ENCODE data around the gene LGR6. TPM values are rescaled to one million over a fixed set of nuclear protein-coding genes. Genes with fewer than 3 reads are reported as not detected.

Gene LGR6
- total RNA-seq, 4 donors from 2014 or later: 0.15 TPM; not detected in 3

DNA sequence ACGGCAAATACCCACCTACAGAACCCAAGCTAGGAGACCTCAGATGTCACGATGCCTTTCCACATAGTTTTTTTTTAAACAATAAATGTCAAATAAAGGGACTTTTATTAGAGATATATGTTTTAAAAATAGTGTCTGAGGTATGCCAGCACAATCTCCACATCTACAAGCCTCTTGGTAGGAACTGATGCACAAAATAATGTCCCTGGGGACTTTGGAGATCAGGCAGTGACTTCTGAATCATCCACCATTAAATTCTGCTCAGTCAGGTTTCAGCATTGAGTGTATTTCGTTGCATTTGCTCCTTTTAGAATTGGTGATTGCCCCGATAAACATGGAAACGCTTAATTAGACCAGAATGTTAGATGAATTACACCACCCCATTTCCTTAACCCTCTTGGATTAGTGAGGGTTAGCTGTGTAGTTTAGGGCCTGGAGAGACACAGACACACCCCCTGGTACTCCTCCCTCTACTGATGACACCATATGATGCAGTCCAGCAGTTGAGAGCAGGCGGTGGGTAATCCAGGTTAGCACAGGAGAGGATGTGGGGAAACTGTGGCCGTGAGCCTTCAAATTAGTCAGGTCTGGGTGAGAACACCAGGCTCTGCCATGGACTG is 33.6 kb downstream of the LGR6 start:
- H3K4me3 ChIP-seq: no peak overlapping the region
- ATAC-seq (no peak), DNase-seq (no peak)
- H3K4me1 ChIP-seq: no peaks in the 10 kb centered on the region
- H3K36me3 ChIP-seq: no peaks in the 10 kb centered on the region
- no peaks in the 10 kb centered on the region for H3K27me3 ChIP-seq
- intact Hi-C loops (cut with DNase I; ENCODE audit: low total_unique reads) (no loop called here), in situ Hi-C loops (cut with MboI; ENCODE audit: low sequenced_read_pairs in 4 of 4) (no loop called here)
- H3K9me3 ChIP-seq: no peaks in the 10 kb centered on the region
- TF ChIP-seq, protein P1, sequence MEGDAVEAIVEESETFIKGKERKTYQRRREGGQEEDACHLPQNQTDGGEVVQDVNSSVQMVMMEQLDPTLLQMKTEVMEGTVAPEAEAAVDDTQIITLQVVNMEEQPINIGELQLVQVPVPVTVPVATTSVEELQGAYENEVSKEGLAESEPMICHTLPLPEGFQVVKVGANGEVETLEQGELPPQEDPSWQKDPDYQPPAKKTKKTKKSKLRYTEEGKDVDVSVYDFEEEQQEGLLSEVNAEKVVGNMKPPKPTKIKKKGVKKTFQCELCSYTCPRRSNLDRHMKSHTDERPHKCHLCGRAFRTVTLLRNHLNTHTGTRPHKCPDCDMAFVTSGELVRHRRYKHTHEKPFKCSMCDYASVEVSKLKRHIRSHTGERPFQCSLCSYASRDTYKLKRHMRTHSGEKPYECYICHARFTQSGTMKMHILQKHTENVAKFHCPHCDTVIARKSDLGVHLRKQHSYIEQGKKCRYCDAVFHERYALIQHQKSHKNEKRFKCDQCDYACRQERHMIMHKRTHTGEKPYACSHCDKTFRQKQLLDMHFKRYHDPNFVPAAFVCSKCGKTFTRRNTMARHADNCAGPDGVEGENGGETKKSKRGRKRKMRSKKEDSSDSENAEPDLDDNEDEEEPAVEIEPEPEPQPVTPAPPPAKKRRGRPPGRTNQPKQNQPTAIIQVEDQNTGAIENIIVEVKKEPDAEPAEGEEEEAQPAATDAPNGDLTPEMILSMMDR (IDR thresholded peaks at IDR 0.05 in 4 of 5, conservative IDR thresholded peaks at IDR 0.05 in 1 of 5): no peak
- no peak for TF ChIP-seq POLR2A (IDR thresholded peaks at IDR 0.05)
- H3K27ac ChIP-seq: no peak overlapping the region

DNA sequence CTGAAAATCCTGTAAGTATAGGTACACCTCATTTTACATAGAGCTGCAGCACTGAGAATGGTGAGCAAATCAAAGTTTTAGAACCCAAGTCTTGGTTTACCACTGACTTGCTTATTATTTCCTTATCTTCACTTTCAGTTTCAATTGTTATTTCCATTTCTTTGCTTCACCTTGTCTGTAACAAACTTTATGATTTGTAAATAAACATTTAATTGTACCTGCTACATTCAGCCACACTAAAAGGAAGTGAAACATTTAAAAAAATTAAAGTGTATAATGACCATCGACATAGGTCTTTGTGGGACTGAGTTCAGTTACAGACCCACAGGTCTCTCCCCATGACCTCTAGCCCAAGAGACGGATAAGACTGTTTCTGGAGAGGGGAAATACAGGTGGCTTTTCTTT is 34.4 kb downstream of the LGR6 start:
- no peak for DNase-seq
- Histone ChIP-seq H3K27me3 (no peaks in the 10 kb centered on the region), H3K4me3 (no peak overlapping the region), H3K9me3 (no peaks in the 10 kb centered on the region), H3K4me1 (no peaks in the 10 kb centered on the region), H3K36me3 (no peaks in the 10 kb centered on the region), H3K27ac (no peak overlapping the region)
- in situ Hi-C loops (cut with MboI; ENCODE audit: low sequenced_read_pairs in 4 of 4) (no loop called here), intact Hi-C loops (cut with DNase I; ENCODE audit: low total_unique reads) (no loop called here)
- no peak for ATAC-seq
- TF ChIP-seq POLR2A (IDR thresholded peaks at IDR 0.05): no peak
- TF ChIP-seq, protein P1 (IDR thresholded peaks at IDR 0.05 in 4 of 5, conservative IDR thresholded peaks at IDR 0.05 in 1 of 5): no peak

DNA sequence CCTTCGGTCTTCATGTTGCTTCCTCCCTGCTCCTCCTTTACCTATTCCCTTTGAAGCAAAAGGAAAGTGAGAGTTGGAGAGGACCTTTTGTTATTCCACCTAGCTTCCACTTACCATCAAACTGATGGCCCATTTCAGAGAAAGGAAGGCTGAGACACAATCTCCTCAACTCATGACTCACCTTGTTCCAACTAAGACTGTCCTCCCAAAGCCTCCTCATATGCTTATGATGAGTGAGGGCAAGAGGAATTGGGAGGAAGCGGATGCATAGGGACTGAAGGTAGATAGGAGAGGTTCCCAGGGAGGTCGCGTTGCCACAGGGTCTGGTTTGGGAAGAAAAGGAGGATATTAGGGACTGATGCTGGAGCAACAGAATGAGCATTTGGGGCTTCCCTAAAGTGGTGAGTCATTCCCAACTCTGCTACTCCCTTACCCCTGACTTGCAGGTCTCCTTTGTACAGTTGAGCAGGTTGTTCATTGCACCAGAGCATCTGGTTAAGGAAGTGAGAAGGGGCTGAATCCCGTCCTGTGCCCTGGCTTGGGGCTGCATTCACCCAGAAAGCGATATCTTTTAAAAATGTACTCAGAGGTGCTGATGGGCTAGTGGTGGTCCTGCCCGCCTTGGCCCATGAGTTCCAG is 35.0 kb downstream of the LGR6 start:
- no peaks in the 10 kb centered on the region for H3K36me3 ChIP-seq
- H3K4me3 ChIP-seq: no peak overlapping the region
- intact Hi-C loops (cut with DNase I; ENCODE audit: low total_unique reads): no loop called here
- no peaks in the 10 kb centered on the region for H3K4me1 ChIP-seq
- no peak for DNase-seq
- no peak for TF ChIP-seq POLR2A (IDR thresholded peaks at IDR 0.05)
- TF ChIP-seq, protein P1 (IDR thresholded peaks at IDR 0.05 in 4 of 5, conservative IDR thresholded peaks at IDR 0.05 in 1 of 5): no peak
- no peak overlapping the region for H3K27ac ChIP-seq
- H3K27me3 ChIP-seq: no peaks in the 10 kb centered on the region
- in situ Hi-C loops (cut with MboI; ENCODE audit: low sequenced_read_pairs in 4 of 4): no loop called here
- no peaks in the 10 kb centered on the region for H3K9me3 ChIP-seq
- no peak for ATAC-seq

DNA sequence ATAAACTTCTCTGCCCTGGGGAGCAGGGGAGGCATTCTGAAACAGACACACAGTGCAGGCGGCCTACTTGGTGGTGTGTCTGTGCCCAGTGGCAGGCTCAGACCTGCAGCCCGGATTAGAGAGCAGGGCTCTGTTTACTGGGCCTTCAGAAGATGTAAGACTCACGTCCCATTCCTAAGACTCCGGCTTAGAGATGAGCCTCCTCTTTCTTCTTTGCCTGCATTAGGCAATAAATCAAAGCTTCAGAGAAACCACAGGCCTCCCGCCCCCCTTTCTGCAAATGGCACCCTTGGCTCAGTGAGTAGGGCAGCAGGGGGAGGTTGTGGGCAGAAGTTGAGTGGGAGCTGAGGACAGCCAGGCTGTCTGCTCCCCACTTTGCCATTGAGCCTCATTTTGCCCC is 35.8 kb downstream of the LGR6 start:
- Histone ChIP-seq H3K36me3 (no peaks in the 10 kb centered on the region), H3K9me3 (no peaks in the 10 kb centered on the region), H3K4me1 (no peaks in the 10 kb centered on the region), H3K27me3 (no peaks in the 10 kb centered on the region), H3K4me3 (no peak overlapping the region), H3K27ac (no peak overlapping the region)
- no peak for ATAC-seq
- in situ Hi-C loops (cut with MboI; ENCODE audit: low sequenced_read_pairs in 4 of 4) (no loop called here), intact Hi-C loops (cut with DNase I; ENCODE audit: low total_unique reads) (no loop called here)
- DNase-seq: no peak
- TF ChIP-seq POLR2A (IDR thresholded peaks at IDR 0.05): no peak
- TF ChIP-seq, protein P1 (IDR thresholded peaks at IDR 0.05 in 4 of 5, conservative IDR thresholded peaks at IDR 0.05 in 1 of 5): no peak
